Astrocyte of the cerebellum (primary cell): ENCODE data around the gene GREB1.

ENCODE experiments used
- DNase-seq: peaks from one replicate; pipeline ENCODE4 v3.0.0-alpha.2; 2011; ENCODE audit warnings: low read depth
- H3K4me3 ChIP-seq: 2 replicates; pipeline ENCODE4 v1.5.1; 2011; ENCODE audit warnings: mild to moderate bottlenecking, low read depth, low read length, moderate library complexity
- in situ Hi-C: cut with HindIII; loops from 2 replicates; pipeline ENCODE4 v1.10.0; 2017; ENCODE audit warnings: low sequenced_read_pairs
- TF ChIP-seq, protein P1 (sequence below): IDR thresholded peaks from 2 replicates; pipeline ENCODE4 v1.5.1; 2012; ENCODE audit warnings: low read length, low read depth, moderate library complexity, mild to moderate bottlenecking; ENCODE audit errors: missing control alignments

The GREB1 gene

GRCh38 chr2:11574176-11575046, 40.6 kb downstream of the GREB1 start:
- H3K4me3 ChIP-seq = no peak overlapping the region
- TF ChIP-seq, protein P1, sequence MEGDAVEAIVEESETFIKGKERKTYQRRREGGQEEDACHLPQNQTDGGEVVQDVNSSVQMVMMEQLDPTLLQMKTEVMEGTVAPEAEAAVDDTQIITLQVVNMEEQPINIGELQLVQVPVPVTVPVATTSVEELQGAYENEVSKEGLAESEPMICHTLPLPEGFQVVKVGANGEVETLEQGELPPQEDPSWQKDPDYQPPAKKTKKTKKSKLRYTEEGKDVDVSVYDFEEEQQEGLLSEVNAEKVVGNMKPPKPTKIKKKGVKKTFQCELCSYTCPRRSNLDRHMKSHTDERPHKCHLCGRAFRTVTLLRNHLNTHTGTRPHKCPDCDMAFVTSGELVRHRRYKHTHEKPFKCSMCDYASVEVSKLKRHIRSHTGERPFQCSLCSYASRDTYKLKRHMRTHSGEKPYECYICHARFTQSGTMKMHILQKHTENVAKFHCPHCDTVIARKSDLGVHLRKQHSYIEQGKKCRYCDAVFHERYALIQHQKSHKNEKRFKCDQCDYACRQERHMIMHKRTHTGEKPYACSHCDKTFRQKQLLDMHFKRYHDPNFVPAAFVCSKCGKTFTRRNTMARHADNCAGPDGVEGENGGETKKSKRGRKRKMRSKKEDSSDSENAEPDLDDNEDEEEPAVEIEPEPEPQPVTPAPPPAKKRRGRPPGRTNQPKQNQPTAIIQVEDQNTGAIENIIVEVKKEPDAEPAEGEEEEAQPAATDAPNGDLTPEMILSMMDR = no peak
- DNase-seq = no peak
- in situ Hi-C loops = no loop called here

- DNase-seq = no peak
- H3K4me3 ChIP-seq = no peak overlapping the region
- TF ChIP-seq, protein P1 = no peak
- in situ Hi-C loops = no loop called here
Observed at GRCh38 chr2:11576398-11576797, 42.6 kb downstream of the GREB1 start.

GRCh38 chr2:11577101-11577883, 43.4 kb downstream of the GREB1 start:
- no peak overlapping the region for H3K4me3 ChIP-seq
- in situ Hi-C loops = no loop called here
- DNase-seq = no peak
- TF ChIP-seq, protein P1 = no peak

- TF ChIP-seq, protein P1 = no peak
- no peak for DNase-seq
- H3K4me3 ChIP-seq = no peak overlapping the region
- in situ Hi-C loops = no loop called here
Observed at GRCh38 chr2:11578081-11578948, 44.5 kb downstream of the GREB1 start.

- TF ChIP-seq, protein P1 = no peak
- H3K4me3 ChIP-seq = no peak overlapping the region
- DNase-seq = no peak
- in situ Hi-C loops = no loop called here
Observed at GRCh38 chr2:11578986-11579774, 45.3 kb downstream of the GREB1 start.
